HepG2 (cell line): ENCODE measurements around the gene NRBP1. TPM values are rescaled to one million over a fixed set of nuclear protein-coding genes. Genes with fewer than 3 reads are reported as not detected.

ENCODE experiments used
- ARID4A ChIP-seq: sonication (generic); formaldehyde crosslinking; IDR thresholded peaks from 2 replicates; pipeline ENCODE4 v1.5.0; 2020; ENCODE audit warnings: mild to moderate bottlenecking, missing genetic modification reagents, borderline replicate concordance
- ATRX ChIP-seq: sonication (generic); formaldehyde crosslinking; IDR thresholded peaks from 2 replicates; pipeline ENCODE4 v1.4.0; 2020; ENCODE audit warnings: missing genetic modification reagents, borderline replicate concordance
- DNMT3B ChIP-seq: conservative IDR thresholded peaks from 2 replicates; pipeline ENCODE4 v1.6.1; 2016; ENCODE audit warnings: missing biosample characterization, control low read depth
- E2F1 ChIP-seq: sonication (generic); formaldehyde crosslinking; IDR thresholded peaks from 2 replicates; pipeline ENCODE4 v1.5.0; 2020; ENCODE audit warnings: missing genetic modification reagents
- FIP1L1 ChIP-seq: fragments of 200-400 bp; formaldehyde crosslinking; IDR thresholded peaks from 2 replicates; pipeline ENCODE4 v1.6.1; 2018; ENCODE audit warnings: low read depth, mild to moderate bottlenecking, low read length, moderate library complexity, borderline replicate concordance; ENCODE audit not compliant: insufficient read depth
- FOXJ3 ChIP-seq: sonication (generic); formaldehyde crosslinking; IDR thresholded peaks from 2 replicates; pipeline ENCODE4 v1.4.0; 2020; ENCODE audit warnings: missing genetic modification reagents, mild to moderate bottlenecking, borderline replicate concordance
- GATA4 ChIP-seq: sonication (generic); IDR thresholded peaks from 2 replicates; pipeline ENCODE4 v1.6.1; 2016; ENCODE audit warnings: antibody characterized with exemption, low read depth, borderline replicate concordance
- HDAC1 ChIP-seq: sonication (generic); formaldehyde crosslinking; IDR thresholded peaks from 2 replicates; pipeline ENCODE4 v1.5.1; 2020; ENCODE audit warnings: mild to moderate bottlenecking, missing genetic modification reagents
- NFYB ChIP-seq: sonication (generic); formaldehyde crosslinking; IDR thresholded peaks from 2 replicates; pipeline ENCODE4 v1.4.0; 2020; ENCODE audit warnings: missing genetic modification reagents
- PATZ1 ChIP-seq: sonication (generic); formaldehyde crosslinking; IDR thresholded peaks from 2 replicates; pipeline ENCODE4 v1.4.0; 2020; ENCODE audit warnings: missing genetic modification reagents
- TBP ChIP-seq: sonication (generic); formaldehyde crosslinking; IDR thresholded peaks from 2 replicates; pipeline ENCODE4 v1.5.0; 2020; ENCODE audit warnings: missing genetic modification reagents
- TRIM24 ChIP-seq: sonication (generic); formaldehyde crosslinking; IDR thresholded peaks from 2 replicates; pipeline ENCODE4 v1.8.0; 2022; ENCODE audit warnings: mild to moderate bottlenecking, missing genetic modification reagents
- XRCC5 ChIP-seq: fragments of 200-400 bp; formaldehyde crosslinking; optimal IDR thresholded peaks from 2 replicates; pipeline ENCODE3; 2017; ENCODE audit warnings: mild to moderate bottlenecking, low read length
- ZFP36L2 ChIP-seq: sonication (generic); formaldehyde crosslinking; IDR thresholded peaks from 2 replicates; pipeline ENCODE4 v1.4.0; 2020; ENCODE audit warnings: missing genetic modification reagents
- ZFP37 ChIP-seq: sonication (generic); formaldehyde crosslinking; IDR thresholded peaks from 2 replicates; pipeline ENCODE4 v1.4.0; 2020; ENCODE audit warnings: missing genetic modification reagents, borderline replicate concordance
- ZFP62 ChIP-seq: sonication (generic); formaldehyde crosslinking; IDR thresholded peaks from 2 replicates; pipeline ENCODE4 v1.4.0; 2020; ENCODE audit warnings: missing genetic modification reagents
- ZFP82 ChIP-seq: sonication (generic); formaldehyde crosslinking; IDR thresholded peaks from 2 replicates; pipeline ENCODE4 v1.5.1; 2020; ENCODE audit warnings: mild to moderate bottlenecking, missing genetic modification reagents, borderline replicate concordance
- ZFYVE20 ChIP-seq: sonication (generic); formaldehyde crosslinking; IDR thresholded peaks from 2 replicates; pipeline ENCODE4 v1.8.0; 2023; ENCODE audit warnings: low read depth, mild to moderate bottlenecking, moderate library complexity, missing genetic modification reagents, borderline replicate concordance
- ZMYM4 ChIP-seq: sonication (generic); formaldehyde crosslinking; IDR thresholded peaks from 2 replicates; pipeline ENCODE4 v1.8.1; 2023; ENCODE audit warnings: mild to moderate bottlenecking, missing genetic modification reagents
- ZNF138 ChIP-seq: sonication (generic); formaldehyde crosslinking; IDR thresholded peaks from 2 replicates; pipeline ENCODE4 v1.5.0; 2020; ENCODE audit warnings: mild to moderate bottlenecking, low read depth, missing genetic modification reagents
- ZNF225 ChIP-seq: sonication (generic); formaldehyde crosslinking; IDR thresholded peaks from 2 replicates; pipeline ENCODE4 v1.4.0; 2020; ENCODE audit warnings: mild to moderate bottlenecking, missing genetic modification reagents
- ZNF33B ChIP-seq: sonication (generic); formaldehyde crosslinking; IDR thresholded peaks from 2 replicates; pipeline ENCODE4 v1.5.1; 2020; ENCODE audit warnings: mild to moderate bottlenecking, missing genetic modification reagents
- ZNF678 ChIP-seq: sonication (generic); formaldehyde crosslinking; IDR thresholded peaks from 2 replicates; pipeline ENCODE4 v1.4.0; 2020; ENCODE audit warnings: mild to moderate bottlenecking, missing genetic modification reagents
- polyA plus RNA-seq, 8 experiments: library from polyadenylated mRNA; depleted of rRNA in 3 of 8; stranded (reverse) in 7 of 8; unstranded in 1 of 8; fragments of >200 nt; fragmentation: Illumina TruSeq in 4 of 8; extraction: Trizol in 4 of 8; gene quantifications; 2 replicates each; pipeline versions ENCODE4 v1.2.1 to v1.2.3, GENCODE V29; 2011 to 2016; ENCODE audit warnings: low read depth in 4 of 8, missing spikeins in 1 of 8, mixed read lengths in 1 of 8; ENCODE audit not compliant: insufficient read depth in 1 of 8
- total RNA-seq, 5 experiments: library from RNA; depleted of rRNA; stranded (reverse); fragments of >200 nt; fragmentation: Illumina TruSeq; extraction: Trizol; gene quantifications; 2 replicates each; pipeline ENCODE4 v1.2.3, GENCODE V29; 2016; ENCODE audit warnings: low read depth in 1 of 5

The NRBP1 gene
- total and polyA plus RNA-seq, 2 of the 13 experiments (the other 11 are each of a cell fraction or from before 2014, with no cell fraction given), result 165 to 240 TPM

GRCh38 chr2:27428978-27429541 is 629 bp downstream of the NRBP1 start (continued):
- no peak for TF ChIP-seq ZNF138 (CRISPR knock-in tag)
- no peak for TF ChIP-seq ZFP37 (CRISPR knock-in tag)
- no peak for TF ChIP-seq XRCC5
- TF ChIP-seq ATRX (CRISPR knock-in tag), result no peak
- TF ChIP-seq TRIM24 (CRISPR knock-in tag), result no peak
- TF ChIP-seq NFYB (CRISPR knock-in tag), result no peak
- TF ChIP-seq ZNF33B (CRISPR knock-in tag), result no peak
- no peak for TF ChIP-seq ZFP36L2 (CRISPR knock-in tag)
- TF ChIP-seq TBP, result peak; percentile 47; the same call in 1 of the 2 replicates
- TF ChIP-seq ZNF225 (CRISPR knock-in tag), result 0 out of 2 replicates have a peak, but pooled peaks have one; percentile 6
- TF ChIP-seq ZFYVE20, result 0 out of 2 replicates have a peak, but pooled peaks have one; percentile 19
- no peak for TF ChIP-seq ZFP62
- TF ChIP-seq ARID4A (CRISPR knock-in tag), result peak; percentile 57; the same call in 1 of the 2 replicates
- no peak for TF ChIP-seq DNMT3B
- no peak for TF ChIP-seq FOXJ3
- TF ChIP-seq ZNF678 (CRISPR knock-in tag), result 0 out of 2 replicates have a peak, but pooled peaks have one; percentile 89
- TF ChIP-seq ZFP82 (CRISPR knock-in tag), result no peak
- TF ChIP-seq HDAC1 (CRISPR knock-in tag), result no peak; the same call in 1 of the 2 replicates
- peak; percentile 84 for TF ChIP-seq E2F1 (CRISPR knock-in tag)
- 0 out of 2 replicates have a peak, but pooled peaks have one; percentile 21 for TF ChIP-seq GATA4
- peak; percentile 76; the same call in 1 of the 2 replicates for TF ChIP-seq PATZ1
- TF ChIP-seq ZMYM4, result no peak; the same call in 1 of the 2 replicates
- TF ChIP-seq FIP1L1, result no peak
